Measurements from ENCODE around the gene NUDT13.

DNA sequence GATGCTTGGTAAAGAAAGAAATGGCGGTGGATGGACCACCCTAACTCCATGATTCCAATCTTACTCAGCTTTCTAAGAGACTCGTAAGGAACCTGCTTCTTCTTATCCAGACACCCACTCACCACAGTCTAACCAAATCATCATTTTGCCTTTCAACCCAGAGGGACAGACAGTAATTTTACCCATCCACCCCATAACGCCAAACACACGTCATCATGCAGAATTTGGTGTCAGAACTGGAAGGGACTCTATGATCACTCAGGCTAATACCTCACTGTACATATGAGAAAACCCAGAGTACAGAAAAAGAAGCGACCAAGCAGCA is 57.2 kb downstream of the NUDT13 start:
- TF ChIP-seq, protein P1, sequence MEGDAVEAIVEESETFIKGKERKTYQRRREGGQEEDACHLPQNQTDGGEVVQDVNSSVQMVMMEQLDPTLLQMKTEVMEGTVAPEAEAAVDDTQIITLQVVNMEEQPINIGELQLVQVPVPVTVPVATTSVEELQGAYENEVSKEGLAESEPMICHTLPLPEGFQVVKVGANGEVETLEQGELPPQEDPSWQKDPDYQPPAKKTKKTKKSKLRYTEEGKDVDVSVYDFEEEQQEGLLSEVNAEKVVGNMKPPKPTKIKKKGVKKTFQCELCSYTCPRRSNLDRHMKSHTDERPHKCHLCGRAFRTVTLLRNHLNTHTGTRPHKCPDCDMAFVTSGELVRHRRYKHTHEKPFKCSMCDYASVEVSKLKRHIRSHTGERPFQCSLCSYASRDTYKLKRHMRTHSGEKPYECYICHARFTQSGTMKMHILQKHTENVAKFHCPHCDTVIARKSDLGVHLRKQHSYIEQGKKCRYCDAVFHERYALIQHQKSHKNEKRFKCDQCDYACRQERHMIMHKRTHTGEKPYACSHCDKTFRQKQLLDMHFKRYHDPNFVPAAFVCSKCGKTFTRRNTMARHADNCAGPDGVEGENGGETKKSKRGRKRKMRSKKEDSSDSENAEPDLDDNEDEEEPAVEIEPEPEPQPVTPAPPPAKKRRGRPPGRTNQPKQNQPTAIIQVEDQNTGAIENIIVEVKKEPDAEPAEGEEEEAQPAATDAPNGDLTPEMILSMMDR (IDR thresholded peaks at IDR 0.05; ENCODE audit: borderline replicate concordance, extremely low read depth, low read length, poor library complexity, severe bottlenecking) = no peak
- TF ChIP-seq EZH2 (IDR thresholded peaks at IDR 0.05; ENCODE audit: borderline replicate concordance, low read depth, low read length, severe bottlenecking) = no peak
